ENCODE data around the gene ZNF891. TPM values are rescaled to one million over a fixed set of nuclear protein-coding genes. Genes with fewer than 3 reads are reported as not detected.

ZNF891 gene
- total and polyA plus RNA-seq, 2 experiments from 2014 or later: 0.19 to 2.2 TPM

- Histone ChIP-seq H3K9me3 (ENCODE audit: low read depth) (peaks cover 93% of the 10 kb centered on the region), H3K4me2 (no peak overlapping the region), H3K27me3 (no peaks in the 10 kb centered on the region), H3K4me1 (ENCODE audit: insufficient read depth) (no peaks in the 10 kb centered on the region), H3K9me2 (replicated peaks; ENCODE audit: insufficient read depth) (no peaks in the 10 kb centered on the region), H3K36me3 (replicated peaks; ENCODE audit: insufficient read depth, low read depth) (peaks cover 58% of the 10 kb centered on the region), H4K20me1 (ENCODE audit: insufficient read depth, poor library complexity, severe bottlenecking) (no peaks in the 10 kb centered on the region), H3K79me2 (no peaks in the 10 kb centered on the region), H2AFZ (no peak overlapping the region), H3K4me3 (peak overlapping the region; percentile 22), H3K27ac (no peak overlapping the region)
- 96% methylated on average over 8 of the region's 8 CpGs for WGBS (ENCODE audit: low lambda C conversion rate, missing lambda C conversion rate)
- TF ChIP-seq CTCF (IDR thresholded peaks at IDR 0.05; ENCODE audit: poor library complexity) (no peak), EZH2 (IDR thresholded peaks at IDR 0.05; ENCODE audit: borderline replicate concordance) (no peak), EZH2phosphoT487 (IDR thresholded peaks at IDR 0.05; ENCODE audit: low read depth, severe bottlenecking, unreplicated experiment) (no peak)
- DNase-seq (ENCODE audit: low spot score): no peak
Measured at GRCh38 chr12:133058203-133059113, 71.6 kb downstream of the ZNF891 start.

- Histone ChIP-seq H3K4me3 (no peak overlapping the region), H4K20me1 (ENCODE audit: insufficient read depth, poor library complexity, severe bottlenecking) (no peaks in the 10 kb centered on the region), H3K36me3 (replicated peaks; ENCODE audit: insufficient read depth, low read depth) (peaks cover 59% of the 10 kb centered on the region), H3K79me2 (no peaks in the 10 kb centered on the region), H3K4me2 (no peak overlapping the region), H3K27ac (no peak overlapping the region), H2AFZ (no peak overlapping the region), H3K4me1 (ENCODE audit: insufficient read depth) (no peaks in the 10 kb centered on the region), H3K9me3 (ENCODE audit: low read depth) (peaks cover 93% of the 10 kb centered on the region), H3K9me2 (replicated peaks; ENCODE audit: insufficient read depth) (no peaks in the 10 kb centered on the region), H3K27me3 (no peaks in the 10 kb centered on the region)
- TF ChIP-seq CTCF (IDR thresholded peaks at IDR 0.05; ENCODE audit: poor library complexity) (no peak), EZH2phosphoT487 (IDR thresholded peaks at IDR 0.05; ENCODE audit: low read depth, severe bottlenecking, unreplicated experiment) (no peak), EZH2 (IDR thresholded peaks at IDR 0.05; ENCODE audit: borderline replicate concordance) (no peak)
- WGBS (ENCODE audit: low lambda C conversion rate, missing lambda C conversion rate): 98% methylated on average over 5 of the region's 5 CpGs
- no peak for DNase-seq (ENCODE audit: low spot score)
Measured at GRCh38 chr12:133057446-133057845, 72.6 kb downstream of the ZNF891 start.

Other genes with a start within 250 kb of the ZNF891 start
- 33.4 and 37.6 TPM in 2 replicates for gene CHFR, start 242.7 kb downstream of the ZNF891 start, total RNA-seq
- gene CHFR, start 242.7 kb downstream of the ZNF891 start, polyA plus RNA-seq: 36.2 and 36.8 TPM in 2 replicates
- 10.5 and 10.9 TPM in 2 replicates for gene ZNF605, start 174.0 kb downstream of the ZNF891 start, total RNA-seq
- gene ZNF605, start 174.0 kb downstream of the ZNF891 start, polyA plus RNA-seq: 2.8 and 3.5 TPM in 2 replicates
- gene ZNF26, start 143.9 kb downstream of the ZNF891 start, total RNA-seq: 11.9 and 15.2 TPM in 2 replicates
- gene ZNF26, start 143.9 kb downstream of the ZNF891 start, polyA plus RNA-seq: 3.8 and 5.3 TPM in 2 replicates
- gene ZNF84, start 92.8 kb downstream of the ZNF891 start, total RNA-seq: 30.8 and 38.1 TPM in 2 replicates
- 19.0 and 23.1 TPM in 2 replicates for gene ZNF84, start 92.8 kb downstream of the ZNF891 start, polyA plus RNA-seq
- 21.1 and 24.1 TPM in 2 replicates for gene ZNF140, start 49.4 kb downstream of the ZNF891 start, total RNA-seq
- 14.7 and 21.8 TPM in 2 replicates for gene ZNF140, start 49.4 kb downstream of the ZNF891 start, polyA plus RNA-seq
- 14.3 and 14.4 TPM in 2 replicates for gene ZNF10, start 353 bp upstream of the ZNF891 start, total RNA-seq
- 5.4 and 7.3 TPM in 2 replicates for gene ZNF10, start 353 bp upstream of the ZNF891 start, polyA plus RNA-seq
- gene ZNF268, start 51.2 kb upstream of the ZNF891 start, total RNA-seq: 23.1 and 34.6 TPM in 2 replicates
- 10.9 and 12.9 TPM in 2 replicates for gene ZNF268, start 51.2 kb upstream of the ZNF891 start, polyA plus RNA-seq
- gene ANHX, start 105.6 kb upstream of the ZNF891 start, total RNA-seq: not detected in 2 replicates
- not detected in 2 replicates for gene ANHX, start 105.6 kb upstream of the ZNF891 start, polyA plus RNA-seq

Data from hepatocyte (in vitro differentiated cells).